Measurements from ENCODE around the gene CCDC93.

GRCh38 chr2:118053681-118054080, 39.8 kb upstream of the CCDC93 start:
- TF ChIP-seq CTCF (IDR thresholded peaks at IDR 0.05; ENCODE audit: low read depth, low read length) (no peak), POLR2A (IDR thresholded peaks at IDR 0.05; ENCODE audit: extremely low read depth, insufficient read length) (no peak)
